Loucy (cell line): ENCODE data around the gene POM121C.
"Not testable (repeated sequence)": the region's sequence is repeated elsewhere in the genome, so short reads cannot be mapped to it uniquely, and the experiment has no call there.

Experiments
- EZH2phosphoT487 ChIP-seq: fragments of 200-600 bp; IDR thresholded peaks from 2 replicates; pipeline ENCODE4 v1.6.1; 2018; ENCODE audit warnings: antibody characterized with exemption, mild to moderate bottlenecking, moderate library complexity, borderline replicate concordance
- TF ChIP-seq, protein P1 (sequence below): fragments of 200-600 bp; sonication (generic); conservative IDR thresholded peaks from 2 replicates; pipeline ENCODE4 v1.5.1; 2014; ENCODE audit warnings: mild to moderate bottlenecking, antibody characterized with exemption, low read length

DNA sequence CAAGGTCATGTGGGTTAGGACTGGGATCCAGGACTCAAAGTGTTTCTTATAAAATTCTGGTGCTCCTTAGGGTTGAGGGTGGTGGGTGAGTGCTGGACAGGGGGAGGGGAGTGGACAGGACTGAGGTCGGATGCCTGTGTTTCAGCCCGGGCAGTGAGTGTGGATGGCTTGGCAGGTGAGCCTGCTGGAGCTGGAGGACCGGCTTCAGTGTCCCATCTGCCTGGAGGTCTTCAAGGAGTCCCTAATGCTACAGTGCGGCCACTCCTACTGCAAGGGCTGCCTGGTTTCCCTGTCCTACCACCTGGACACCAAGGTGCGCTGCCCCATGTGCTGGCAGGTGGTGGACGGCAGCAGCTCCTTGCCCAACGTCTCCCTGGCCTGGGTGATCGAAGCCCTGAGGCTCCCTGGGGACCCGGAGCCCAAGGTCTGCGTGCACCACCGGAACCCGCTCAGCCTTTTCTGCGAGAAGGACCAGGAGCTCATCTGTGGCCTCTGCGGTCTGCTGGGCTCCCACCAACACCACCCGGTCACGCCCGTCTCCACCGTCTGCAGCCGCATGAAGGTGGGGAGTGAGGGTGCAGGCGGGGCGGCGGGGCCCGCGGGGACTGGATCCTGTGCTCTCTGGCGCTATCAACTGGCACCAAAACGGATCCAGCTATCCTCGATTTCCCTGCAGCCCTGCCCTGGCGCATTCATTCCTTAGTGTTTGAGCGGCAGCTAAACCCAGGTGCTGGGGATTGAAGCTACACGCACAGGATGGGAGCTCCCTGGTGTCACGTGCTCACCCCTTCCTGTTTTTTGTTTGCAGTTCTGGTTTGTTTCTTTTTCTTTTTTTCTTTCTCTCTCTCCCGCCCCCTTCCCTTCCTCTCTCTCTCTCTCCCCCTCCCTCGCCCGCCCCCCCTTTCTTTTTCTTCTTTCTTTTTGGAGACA lies 87.1 kb downstream of the POM121C start:
- TF ChIP-seq EZH2phosphoT487: not testable (repeated sequence)
- TF ChIP-seq, protein P1, sequence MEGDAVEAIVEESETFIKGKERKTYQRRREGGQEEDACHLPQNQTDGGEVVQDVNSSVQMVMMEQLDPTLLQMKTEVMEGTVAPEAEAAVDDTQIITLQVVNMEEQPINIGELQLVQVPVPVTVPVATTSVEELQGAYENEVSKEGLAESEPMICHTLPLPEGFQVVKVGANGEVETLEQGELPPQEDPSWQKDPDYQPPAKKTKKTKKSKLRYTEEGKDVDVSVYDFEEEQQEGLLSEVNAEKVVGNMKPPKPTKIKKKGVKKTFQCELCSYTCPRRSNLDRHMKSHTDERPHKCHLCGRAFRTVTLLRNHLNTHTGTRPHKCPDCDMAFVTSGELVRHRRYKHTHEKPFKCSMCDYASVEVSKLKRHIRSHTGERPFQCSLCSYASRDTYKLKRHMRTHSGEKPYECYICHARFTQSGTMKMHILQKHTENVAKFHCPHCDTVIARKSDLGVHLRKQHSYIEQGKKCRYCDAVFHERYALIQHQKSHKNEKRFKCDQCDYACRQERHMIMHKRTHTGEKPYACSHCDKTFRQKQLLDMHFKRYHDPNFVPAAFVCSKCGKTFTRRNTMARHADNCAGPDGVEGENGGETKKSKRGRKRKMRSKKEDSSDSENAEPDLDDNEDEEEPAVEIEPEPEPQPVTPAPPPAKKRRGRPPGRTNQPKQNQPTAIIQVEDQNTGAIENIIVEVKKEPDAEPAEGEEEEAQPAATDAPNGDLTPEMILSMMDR: not testable (repeated sequence)
